ENCODE data around the gene PIK3R6. TPM values are rescaled to one million over a fixed set of nuclear protein-coding genes. Genes with fewer than 3 reads are reported as not detected.

Gene PIK3R6
- total RNA-seq, 4 donors from 2014 or later = 0.55 to 1.4 TPM; not detected in 2

GRCh38 chr17:8873801-8874715 is 6.6 kb upstream of the PIK3R6 start:
- H3K4me3 ChIP-seq = no peak overlapping the region
- no peak overlapping the region for H3K27ac ChIP-seq
- intact Hi-C loops (cut with DNase I; ENCODE audit: low total_unique reads) (no loop called here), in situ Hi-C loops (cut with MboI; ENCODE audit: low pct_ligation_motif_present in 1 of 4, low pct_unique_long_range_greater_than_20kb in 1 of 4, low sequenced_read_pairs in 3 of 4) (no loop called here)
- H3K36me3 ChIP-seq = no peaks in the 10 kb centered on the region
- no peak for TF ChIP-seq CTCF (IDR thresholded peaks at IDR 0.05)
- TF ChIP-seq POLR2AphosphoS5 (IDR thresholded peaks at IDR 0.05) = no peak
- no peak for TF ChIP-seq POLR2A (IDR thresholded peaks at IDR 0.05)
- no peak for TF ChIP-seq EP300 (IDR thresholded peaks at IDR 0.05; ENCODE audit: low read depth)
- WGBS, 2 donors (ENCODE audit: low coverage in 1 of 2) = 38 to 63% methylated on average over 4 to 19 of the region's 19 CpGs
- DNase-seq = no peak
- H3K9me3 ChIP-seq = no peaks in the 10 kb centered on the region
- no peaks in the 10 kb centered on the region for H3K4me1 ChIP-seq
- peaks cover 10% of the 10 kb centered on the region for H3K27me3 ChIP-seq

GRCh38 chr17:8872705-8873435 is 5.4 kb upstream of the PIK3R6 start:
- H3K9me3 ChIP-seq = no peaks in the 10 kb centered on the region
- DNase-seq = no peak
- in situ Hi-C loops (cut with MboI; ENCODE audit: low pct_ligation_motif_present in 1 of 4, low pct_unique_long_range_greater_than_20kb in 1 of 4, low sequenced_read_pairs in 3 of 4) (no loop called here), intact Hi-C loops (cut with DNase I; ENCODE audit: low total_unique reads) (no loop called here)
- H3K4me3 ChIP-seq = no peak overlapping the region
- H3K4me1 ChIP-seq = no peaks in the 10 kb centered on the region
- no peak overlapping the region for H3K27ac ChIP-seq
- WGBS, 2 donors (ENCODE audit: low coverage in 1 of 2) = 42 to 72% methylated on average over 7 to 17 of the region's 17 CpGs
- no peak for TF ChIP-seq CTCF (IDR thresholded peaks at IDR 0.05)
- TF ChIP-seq POLR2A (IDR thresholded peaks at IDR 0.05) = no peak
- no peak for TF ChIP-seq POLR2AphosphoS5 (IDR thresholded peaks at IDR 0.05)
- no peak for TF ChIP-seq EP300 (IDR thresholded peaks at IDR 0.05; ENCODE audit: low read depth)
- peaks cover 10% of the 10 kb centered on the region for H3K27me3 ChIP-seq
- H3K36me3 ChIP-seq = no peaks in the 10 kb centered on the region

- H3K27ac ChIP-seq = no peak overlapping the region
Observed at GRCh38 chr17:8872036-8872704, 4.7 kb upstream of the PIK3R6 start.

More at GRCh38 chr17:8872036-8872704, 4.7 kb upstream of the PIK3R6 start:
- intact Hi-C loops (cut with DNase I; ENCODE audit: low total_unique reads) = no loop called here
- H3K27me3 ChIP-seq = peaks cover 10% of the 10 kb centered on the region
- H3K4me3 ChIP-seq = no peak overlapping the region
- H3K4me1 ChIP-seq = no peaks in the 10 kb centered on the region
- TF ChIP-seq EP300 (IDR thresholded peaks at IDR 0.05; ENCODE audit: low read depth) (no peak), CTCF (IDR thresholded peaks at IDR 0.05) (no peak), POLR2A (IDR thresholded peaks at IDR 0.05) (no peak), POLR2AphosphoS5 (IDR thresholded peaks at IDR 0.05) (no peak)
- H3K36me3 ChIP-seq = no peaks in the 10 kb centered on the region
- no peak for DNase-seq
- in situ Hi-C loops (cut with MboI; ENCODE audit: low pct_ligation_motif_present in 1 of 4, low pct_unique_long_range_greater_than_20kb in 1 of 4, low sequenced_read_pairs in 3 of 4) = no loop called here
- WGBS, 2 donors (ENCODE audit: low coverage in 1 of 2) = 55% methylated on average over 5 to 7 of the region's 7 CpGs
- no peaks in the 10 kb centered on the region for H3K9me3 ChIP-seq

Data from transverse colon (tissue), 4 donors.